C4-2B (cell line): ENCODE results near the gene SNAPIN.

Experiments used
- ZFX ChIP-seq: fragments of 450-650 bp; IDR thresholded peaks from 2 replicates; pipeline ENCODE4 v1.6.1; 2017
- TF ChIP-seq, protein P1 (sequence below): fragments of 450-650 bp; conservative IDR thresholded peaks from 2 replicates; pipeline ENCODE4 v1.5.1; 2017; ENCODE audit warnings: mild to moderate bottlenecking

DNA sequence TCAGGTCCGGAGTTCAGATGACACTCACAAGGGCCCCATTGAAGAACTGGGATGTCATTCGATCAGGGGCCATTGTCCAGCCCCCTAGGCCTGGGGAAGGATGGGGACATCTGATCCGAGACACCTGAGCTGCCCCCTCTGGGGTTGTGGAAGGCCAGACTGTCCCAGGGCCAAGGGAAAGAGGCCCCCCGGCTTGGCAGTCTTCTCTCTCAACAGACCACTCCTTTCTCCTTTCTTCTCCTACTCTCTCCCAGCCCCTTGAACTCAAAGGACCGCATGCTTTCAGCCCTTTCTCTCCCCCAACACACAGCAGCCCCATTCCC is 29.2 kb upstream of the SNAPIN start:
- TF ChIP-seq, protein P1, sequence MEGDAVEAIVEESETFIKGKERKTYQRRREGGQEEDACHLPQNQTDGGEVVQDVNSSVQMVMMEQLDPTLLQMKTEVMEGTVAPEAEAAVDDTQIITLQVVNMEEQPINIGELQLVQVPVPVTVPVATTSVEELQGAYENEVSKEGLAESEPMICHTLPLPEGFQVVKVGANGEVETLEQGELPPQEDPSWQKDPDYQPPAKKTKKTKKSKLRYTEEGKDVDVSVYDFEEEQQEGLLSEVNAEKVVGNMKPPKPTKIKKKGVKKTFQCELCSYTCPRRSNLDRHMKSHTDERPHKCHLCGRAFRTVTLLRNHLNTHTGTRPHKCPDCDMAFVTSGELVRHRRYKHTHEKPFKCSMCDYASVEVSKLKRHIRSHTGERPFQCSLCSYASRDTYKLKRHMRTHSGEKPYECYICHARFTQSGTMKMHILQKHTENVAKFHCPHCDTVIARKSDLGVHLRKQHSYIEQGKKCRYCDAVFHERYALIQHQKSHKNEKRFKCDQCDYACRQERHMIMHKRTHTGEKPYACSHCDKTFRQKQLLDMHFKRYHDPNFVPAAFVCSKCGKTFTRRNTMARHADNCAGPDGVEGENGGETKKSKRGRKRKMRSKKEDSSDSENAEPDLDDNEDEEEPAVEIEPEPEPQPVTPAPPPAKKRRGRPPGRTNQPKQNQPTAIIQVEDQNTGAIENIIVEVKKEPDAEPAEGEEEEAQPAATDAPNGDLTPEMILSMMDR: no peak
- no peak for TF ChIP-seq ZFX
